HUES48 (cell line): ENCODE data around the gene GADL1.

Experiments
- H3K27ac ChIP-seq: one replicate; pipeline ENCODE4 v1.7.0; 2013; ENCODE audit warnings: low read depth, low read length, inconsistent platforms
- H3K27me3 ChIP-seq: 2 replicates; pipeline ENCODE4 v1.6.1; 2013; ENCODE audit warnings: mild to moderate bottlenecking, low read length; ENCODE audit not compliant: control insufficient read depth, insufficient read depth
- H3K36me3 ChIP-seq: 2 replicates; pipeline ENCODE4 v1.6.1; 2013; ENCODE audit warnings: low read length; ENCODE audit not compliant: control insufficient read depth, insufficient read depth
- H3K4me1 ChIP-seq: 2 replicates; pipeline ENCODE4 v1.6.1; 2013; ENCODE audit warnings: mild to moderate bottlenecking, low read length; ENCODE audit not compliant: control insufficient read depth, insufficient read depth
- H3K4me3 ChIP-seq: 2 replicates; pipeline ENCODE4 v1.5.1; 2013; ENCODE audit warnings: mild to moderate bottlenecking, low read depth, low read length
- H3K9ac ChIP-seq: 2 replicates; pipeline ENCODE4 v1.6.1; 2013; ENCODE audit warnings: mild to moderate bottlenecking, low read depth, low read length, moderate library complexity
- H3K9me3 ChIP-seq: 2 replicates; pipeline ENCODE4 v1.6.1; 2013; ENCODE audit warnings: low read length; ENCODE audit not compliant: control insufficient read depth, insufficient read depth

The GADL1 gene

GRCh38 chr3:30776186-30776815 is 118.2 kb downstream of the GADL1 start:
- no peak overlapping the region for H3K9ac ChIP-seq
- H3K9me3 ChIP-seq, result no peaks in the 10 kb centered on the region
- H3K36me3 ChIP-seq, result no peaks in the 10 kb centered on the region
- H3K27ac ChIP-seq, result no peak overlapping the region
- no peaks in the 10 kb centered on the region for H3K27me3 ChIP-seq
- H3K4me3 ChIP-seq, result no peak overlapping the region
- no peaks in the 10 kb centered on the region for H3K4me1 ChIP-seq

- H3K4me1 ChIP-seq, result no peaks in the 10 kb centered on the region
- H3K9ac ChIP-seq, result no peak overlapping the region
- no peaks in the 10 kb centered on the region for H3K9me3 ChIP-seq
- H3K27ac ChIP-seq, result no peak overlapping the region
- H3K36me3 ChIP-seq, result no peaks in the 10 kb centered on the region
- no peak overlapping the region for H3K4me3 ChIP-seq
- no peaks in the 10 kb centered on the region for H3K27me3 ChIP-seq
These were observed 119.4 kb downstream of the GADL1 start for GRCh38 chr3:30775040-30775439.

GRCh38 chr3:30774062-30774461 is 120.4 kb downstream of the GADL1 start:
- Histone ChIP-seq H3K4me1 (no peaks in the 10 kb centered on the region), H3K27ac (no peak overlapping the region), H3K36me3 (no peaks in the 10 kb centered on the region), H3K27me3 (no peaks in the 10 kb centered on the region), H3K4me3 (no peak overlapping the region), H3K9ac (no peak overlapping the region), H3K9me3 (no peaks in the 10 kb centered on the region)

- Histone ChIP-seq H3K4me3 (no peak overlapping the region), H3K4me1 (no peaks in the 10 kb centered on the region), H3K9me3 (no peaks in the 10 kb centered on the region), H3K9ac (no peak overlapping the region), H3K27ac (no peak overlapping the region), H3K27me3 (no peaks in the 10 kb centered on the region), H3K36me3 (no peaks in the 10 kb centered on the region)
These were observed 124.1 kb downstream of the GADL1 start for GRCh38 chr3:30770387-30770786.

- no peaks in the 10 kb centered on the region for H3K36me3 ChIP-seq
- no peaks in the 10 kb centered on the region for H3K27me3 ChIP-seq
- H3K9ac ChIP-seq, result no peak overlapping the region
- no peaks in the 10 kb centered on the region for H3K9me3 ChIP-seq
- no peaks in the 10 kb centered on the region for H3K4me1 ChIP-seq
- no peak overlapping the region for H3K4me3 ChIP-seq
- no peak overlapping the region for H3K27ac ChIP-seq
These were observed 125.5 kb downstream of the GADL1 start for GRCh38 chr3:30768703-30769550.

GRCh38 chr3:30768046-30768445 is 126.4 kb downstream of the GADL1 start:
- no peaks in the 10 kb centered on the region for H3K27me3 ChIP-seq
- no peak overlapping the region for H3K9ac ChIP-seq
- no peak overlapping the region for H3K4me3 ChIP-seq
- H3K36me3 ChIP-seq, result no peaks in the 10 kb centered on the region
- no peaks in the 10 kb centered on the region for H3K4me1 ChIP-seq
- no peak overlapping the region for H3K27ac ChIP-seq
- no peaks in the 10 kb centered on the region for H3K9me3 ChIP-seq

- H3K27ac ChIP-seq, result no peak overlapping the region
- H3K4me3 ChIP-seq, result no peak overlapping the region
- H3K27me3 ChIP-seq, result no peaks in the 10 kb centered on the region
- H3K36me3 ChIP-seq, result no peaks in the 10 kb centered on the region
- no peak overlapping the region for H3K9ac ChIP-seq
- H3K9me3 ChIP-seq, result no peaks in the 10 kb centered on the region
- no peaks in the 10 kb centered on the region for H3K4me1 ChIP-seq
These were observed 127.9 kb downstream of the GADL1 start for GRCh38 chr3:30766522-30766921.

GRCh38 chr3:30764891-30765290 is 129.6 kb downstream of the GADL1 start:
- Histone ChIP-seq H3K27me3 (no peaks in the 10 kb centered on the region), H3K4me3 (no peak overlapping the region), H3K27ac (no peak overlapping the region), H3K9ac (no peak overlapping the region), H3K36me3 (no peaks in the 10 kb centered on the region), H3K9me3 (no peaks in the 10 kb centered on the region), H3K4me1 (no peaks in the 10 kb centered on the region)

GRCh38 chr3:30764281-30764680 is 130.2 kb downstream of the GADL1 start:
- no peaks in the 10 kb centered on the region for H3K27me3 ChIP-seq
- H3K9ac ChIP-seq, result no peak overlapping the region
- no peaks in the 10 kb centered on the region for H3K36me3 ChIP-seq
- no peak overlapping the region for H3K27ac ChIP-seq
- H3K9me3 ChIP-seq, result no peaks in the 10 kb centered on the region
- no peak overlapping the region for H3K4me3 ChIP-seq
- no peaks in the 10 kb centered on the region for H3K4me1 ChIP-seq

- H3K9me3 ChIP-seq, result no peaks in the 10 kb centered on the region
- H3K9ac ChIP-seq, result no peak overlapping the region
- no peaks in the 10 kb centered on the region for H3K4me1 ChIP-seq
- no peaks in the 10 kb centered on the region for H3K36me3 ChIP-seq
- H3K27me3 ChIP-seq, result no peaks in the 10 kb centered on the region
- no peak overlapping the region for H3K4me3 ChIP-seq
- no peak overlapping the region for H3K27ac ChIP-seq
These were observed 133.1 kb downstream of the GADL1 start for GRCh38 chr3:30761374-30761773.

GRCh38 chr3:30760737-30761136 is 133.7 kb downstream of the GADL1 start:
- Histone ChIP-seq H3K9ac (no peak overlapping the region), H3K4me1 (no peaks in the 10 kb centered on the region), H3K9me3 (no peaks in the 10 kb centered on the region), H3K27ac (no peak overlapping the region), H3K36me3 (no peaks in the 10 kb centered on the region), H3K27me3 (no peaks in the 10 kb centered on the region), H3K4me3 (no peak overlapping the region)
